ENCODE measurements around the gene PTPRN2. TPM values are rescaled to one million over a fixed set of nuclear protein-coding genes. Genes with fewer than 3 reads are reported as not detected.

PTPRN2 gene
- polyA plus RNA-seq, 1 experiment = 0.02 TPM

DNA sequence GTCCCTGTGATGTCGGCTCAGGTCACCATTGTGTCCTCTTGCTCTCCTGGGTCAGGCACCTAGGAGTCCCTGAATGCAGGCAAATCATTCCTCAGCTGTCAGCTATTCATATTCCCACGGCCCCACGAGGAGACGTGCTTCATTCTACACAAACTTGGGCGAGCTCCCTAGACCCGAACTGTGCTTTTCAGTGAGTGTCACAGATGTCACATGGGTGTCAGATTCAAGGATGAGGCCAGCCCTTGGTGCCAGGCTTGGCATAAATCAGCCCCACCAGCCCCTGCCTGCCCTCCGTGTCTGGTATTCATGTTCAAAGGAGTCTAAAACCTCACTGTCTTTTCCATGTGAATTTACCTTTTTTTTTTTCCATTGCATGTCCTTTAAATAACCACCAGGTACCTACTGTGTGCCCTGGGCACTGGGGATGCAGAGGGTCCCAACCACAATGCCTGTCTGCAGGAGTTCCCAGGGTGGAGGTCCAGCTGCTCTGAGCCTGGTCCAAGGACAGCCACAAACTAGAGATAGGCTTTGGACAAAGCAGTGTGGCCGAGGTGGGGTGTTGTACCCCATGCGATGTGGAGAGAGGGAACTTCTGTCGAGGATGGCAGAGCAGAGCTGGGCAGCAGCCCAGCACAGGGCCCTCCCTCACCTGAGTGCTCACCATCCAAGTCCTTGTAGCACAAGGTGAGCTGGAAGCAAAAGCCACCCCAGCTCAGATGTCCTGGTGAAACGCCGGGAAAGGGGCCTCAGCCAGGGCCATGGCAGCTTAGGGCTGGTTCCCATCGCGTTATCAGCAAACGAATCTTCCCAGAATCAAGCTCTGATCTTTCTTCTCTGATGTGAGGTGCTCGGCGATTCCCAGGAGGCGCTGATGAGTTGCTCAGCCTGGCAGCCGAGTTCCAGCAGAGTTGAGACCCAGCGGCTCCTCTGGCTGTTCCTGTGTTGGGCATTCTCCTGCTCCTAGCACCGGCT is 611.9 kb downstream of the PTPRN2 start:
- DNase-seq (ENCODE audit: low read depth, low spot score) = no peak
- ChIA-PET CTCF (no interaction called here), POLR2A (no interaction called here)
- Histone ChIP-seq H3K4me3 (ENCODE audit: low read depth, low read length) (no peak overlapping the region), H3K9me3 (ENCODE audit: control insufficient read depth, insufficient read depth, low read length) (peaks cover 75% of the 10 kb centered on the region), H3K27ac (ENCODE audit: low read depth, low read length) (no peak overlapping the region), H3K27me3 (ENCODE audit: control insufficient read depth, insufficient read depth, low read length) (no peaks in the 10 kb centered on the region)
- TF ChIP-seq, protein P1, sequence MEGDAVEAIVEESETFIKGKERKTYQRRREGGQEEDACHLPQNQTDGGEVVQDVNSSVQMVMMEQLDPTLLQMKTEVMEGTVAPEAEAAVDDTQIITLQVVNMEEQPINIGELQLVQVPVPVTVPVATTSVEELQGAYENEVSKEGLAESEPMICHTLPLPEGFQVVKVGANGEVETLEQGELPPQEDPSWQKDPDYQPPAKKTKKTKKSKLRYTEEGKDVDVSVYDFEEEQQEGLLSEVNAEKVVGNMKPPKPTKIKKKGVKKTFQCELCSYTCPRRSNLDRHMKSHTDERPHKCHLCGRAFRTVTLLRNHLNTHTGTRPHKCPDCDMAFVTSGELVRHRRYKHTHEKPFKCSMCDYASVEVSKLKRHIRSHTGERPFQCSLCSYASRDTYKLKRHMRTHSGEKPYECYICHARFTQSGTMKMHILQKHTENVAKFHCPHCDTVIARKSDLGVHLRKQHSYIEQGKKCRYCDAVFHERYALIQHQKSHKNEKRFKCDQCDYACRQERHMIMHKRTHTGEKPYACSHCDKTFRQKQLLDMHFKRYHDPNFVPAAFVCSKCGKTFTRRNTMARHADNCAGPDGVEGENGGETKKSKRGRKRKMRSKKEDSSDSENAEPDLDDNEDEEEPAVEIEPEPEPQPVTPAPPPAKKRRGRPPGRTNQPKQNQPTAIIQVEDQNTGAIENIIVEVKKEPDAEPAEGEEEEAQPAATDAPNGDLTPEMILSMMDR (IDR thresholded peaks at IDR 0.05; ENCODE audit: low read depth, low read length) = no peak

DNA sequence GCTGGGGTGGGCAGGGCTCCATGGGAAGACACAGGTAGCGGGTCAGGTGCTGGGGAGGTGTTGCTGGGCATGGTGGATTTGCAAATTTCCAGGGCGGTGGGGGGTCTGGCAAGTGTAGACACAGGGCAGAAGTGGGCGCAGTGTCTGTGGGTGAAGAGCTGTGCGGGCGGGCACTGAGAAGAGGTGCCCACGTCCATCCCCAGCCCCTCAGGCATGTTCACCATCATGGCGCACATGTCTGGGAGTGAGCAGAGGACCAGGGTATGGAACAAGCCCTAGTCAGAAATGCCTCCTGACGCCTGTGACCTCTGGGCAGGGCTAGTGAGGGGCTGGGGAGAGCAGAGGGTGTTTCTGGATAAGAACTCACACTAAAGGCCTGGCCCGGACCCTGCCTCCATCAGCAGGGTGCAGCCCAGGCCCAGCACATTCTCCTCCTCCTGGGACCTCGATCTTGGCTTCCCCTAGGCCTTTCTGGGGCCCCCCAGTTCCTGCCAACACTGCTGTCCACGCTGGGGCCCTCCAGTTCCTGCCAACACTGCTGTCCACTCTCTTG is 612.9 kb downstream of the PTPRN2 start:
- CTCF ChIA-PET = no interaction called here
- no peak for DNase-seq (ENCODE audit: low read depth, low spot score)
- POLR2A ChIA-PET = no interaction called here

DNA sequence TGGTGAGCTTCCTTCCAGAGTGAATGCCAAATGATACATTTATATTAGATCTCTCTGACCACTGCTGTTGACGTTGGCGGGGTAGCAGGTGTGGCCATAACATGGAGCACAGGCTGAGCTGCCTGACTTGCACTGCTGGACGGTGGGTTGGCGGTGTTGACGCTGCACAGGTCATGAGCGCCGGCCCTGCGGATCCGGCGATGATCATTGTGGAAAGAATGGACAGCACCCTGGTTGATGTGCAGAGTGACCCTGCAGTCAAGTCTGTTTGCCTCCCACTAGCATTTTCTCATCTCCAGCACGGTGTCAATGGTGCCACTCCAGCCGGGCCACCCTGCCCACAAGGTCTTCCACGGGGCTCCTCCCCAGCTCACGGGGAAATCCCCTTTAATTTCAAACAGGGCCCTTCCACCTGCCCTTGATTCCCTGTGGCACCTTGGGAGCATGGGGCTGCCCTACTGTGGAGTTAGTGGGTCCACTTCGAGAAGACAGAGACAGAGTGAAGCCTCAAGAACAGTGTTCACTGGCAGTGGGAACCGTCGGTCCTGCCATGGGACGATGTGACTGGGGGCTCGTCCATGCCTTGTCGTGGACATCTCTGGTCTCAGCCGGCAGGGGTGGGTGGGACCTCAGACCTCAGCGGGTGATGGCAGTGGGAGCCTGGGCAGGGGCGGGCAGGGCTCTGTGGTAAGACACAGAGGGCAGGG is 613.5 kb downstream of the PTPRN2 start:
- ChIA-PET POLR2A (no interaction called here), CTCF (no interaction called here)
- no peaks in the 10 kb centered on the region for H3K27me3 ChIP-seq (ENCODE audit: control insufficient read depth, insufficient read depth, low read length)
- peaks cover 82% of the 10 kb centered on the region for H3K9me3 ChIP-seq (ENCODE audit: control insufficient read depth, insufficient read depth, low read length)
- TF ChIP-seq, protein P1 (IDR thresholded peaks at IDR 0.05; ENCODE audit: low read depth, low read length) = no peak
- no peak overlapping the region for H3K27ac ChIP-seq (ENCODE audit: low read depth, low read length)
- no peak for DNase-seq (ENCODE audit: low read depth, low spot score)
- H3K4me3 ChIP-seq (ENCODE audit: low read depth, low read length) = no peak overlapping the region

More for the DNA sequence above, 612.9 kb downstream of the PTPRN2 start:
- Histone ChIP-seq H3K4me3 (ENCODE audit: low read depth, low read length) (no peak overlapping the region), H3K9me3 (ENCODE audit: control insufficient read depth, insufficient read depth, low read length) (peaks cover 82% of the 10 kb centered on the region), H3K27me3 (ENCODE audit: control insufficient read depth, insufficient read depth, low read length) (no peaks in the 10 kb centered on the region), H3K27ac (ENCODE audit: low read depth, low read length) (no peak overlapping the region)
- TF ChIP-seq, protein P1 (IDR thresholded peaks at IDR 0.05; ENCODE audit: low read depth, low read length) = no peak

DNA sequence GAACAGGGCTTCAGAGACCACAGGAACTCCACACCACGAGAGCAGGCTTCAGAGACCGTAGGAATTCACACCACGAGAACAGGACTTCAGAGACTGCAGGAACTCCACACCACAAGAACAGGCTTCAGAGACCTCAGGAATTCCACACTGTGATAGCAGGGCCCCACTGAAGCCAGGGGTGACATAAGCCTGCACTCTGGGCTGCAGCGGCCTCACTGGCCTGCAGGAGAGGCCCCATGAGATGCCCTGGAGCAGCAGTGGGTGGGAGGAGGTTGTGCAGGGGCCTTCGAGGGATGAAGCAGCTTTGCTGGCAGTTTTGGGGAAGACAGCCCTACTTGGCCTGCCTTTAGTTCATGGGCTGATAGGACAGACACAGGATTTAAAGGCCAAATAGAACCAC is 614.7 kb downstream of the PTPRN2 start:
- TF ChIP-seq, protein P1 (IDR thresholded peaks at IDR 0.05; ENCODE audit: low read depth, low read length) = no peak
- Histone ChIP-seq H3K27ac (ENCODE audit: low read depth, low read length) (no peak overlapping the region), H3K4me3 (ENCODE audit: low read depth, low read length) (no peak overlapping the region), H3K9me3 (ENCODE audit: control insufficient read depth, insufficient read depth, low read length) (peaks cover 81% of the 10 kb centered on the region), H3K27me3 (ENCODE audit: control insufficient read depth, insufficient read depth, low read length) (no peaks in the 10 kb centered on the region)
- POLR2A ChIA-PET = no interaction called here
- no peak for DNase-seq (ENCODE audit: low read depth, low spot score)
- CTCF ChIA-PET = no interaction called here

DNA sequence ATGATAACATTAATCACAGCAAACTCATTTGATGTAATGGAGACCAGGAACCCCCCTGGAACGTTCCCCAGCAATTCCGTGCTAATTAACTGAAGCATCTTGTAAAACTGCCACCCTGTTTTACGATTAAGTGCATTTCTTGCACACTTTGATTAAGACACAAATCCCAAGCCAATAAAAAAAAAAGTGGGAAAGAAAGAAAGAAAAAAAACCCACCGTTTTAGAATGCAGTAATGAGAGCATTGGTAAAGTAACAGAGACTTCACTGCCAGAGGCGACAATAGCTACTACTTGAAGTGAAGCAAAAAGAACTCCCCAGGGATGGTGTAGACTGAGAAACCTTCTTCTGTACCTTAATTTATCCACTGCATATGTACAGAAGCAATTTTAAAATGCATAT is 616.1 kb downstream of the PTPRN2 start:
- CTCF ChIA-PET = no interaction called here
- POLR2A ChIA-PET = no interaction called here
- no peak overlapping the region for H3K4me3 ChIP-seq (ENCODE audit: low read depth, low read length)
- DNase-seq (ENCODE audit: low read depth, low spot score) = no peak
- no peak overlapping the region for H3K27ac ChIP-seq (ENCODE audit: low read depth, low read length)
- TF ChIP-seq, protein P1 (IDR thresholded peaks at IDR 0.05; ENCODE audit: low read depth, low read length) = no peak
- H3K9me3 ChIP-seq (ENCODE audit: control insufficient read depth, insufficient read depth, low read length) = peaks cover 80% of the 10 kb centered on the region
- H3K27me3 ChIP-seq (ENCODE audit: control insufficient read depth, insufficient read depth, low read length) = no peaks in the 10 kb centered on the region
